Pancreas (tissue), 10 donors: ENCODE measurements around the gene HTT. TPM values are rescaled to one million over a fixed set of nuclear protein-coding genes. Genes with fewer than 3 reads are reported as not detected.
A peak's percentile ranks its signal among the peaks of the same experiment; 100 is the strongest.

Experiments used
- ATAC-seq, 4 donors: fragments of 200-7000 bp; cut with Tn5 transposase; one replicate each; pipeline versions ENCODE4 v1.8.0 to v1.9.1; 2020; ENCODE audit warnings: mild to moderate bottlenecking in 4 of 4, moderate library complexity in 4 of 4
- DNase-seq, 6 donors: peaks; one replicate each; pipeline ENCODE4 v3.0.0-alpha.2; 2020
- FAIRE-seq: peaks from 2 replicates; lab custom pipeline; 2012; peaks lifted over from hg19 to GRCh38; lab: Jason Lieb, UNC
- H3K27ac ChIP-seq, 4 donors: fragments of 200-600 bp; sonication (generic); 1 replicate in 3 of 4; 2 replicates in 1 of 4; pipeline versions ENCODE4 v1.5.0 to v1.8.0; 2020
- H3K27me3 ChIP-seq, 4 donors: fragments of 200-600 bp; one replicate each; pipeline ENCODE4 v1.8.0; 2021
- H3K36me3 ChIP-seq, 3 donors: fragments of 200-600 bp; sonication (generic) in 1 of 3; one replicate each; pipeline versions ENCODE4 v1.5.0 to v1.8.0; 2020 to 2021
- H3K4me1 ChIP-seq, 3 donors: fragments of 200-600 bp; one replicate each; pipeline ENCODE4 v1.8.0; 2021
- H3K4me3 ChIP-seq, 4 donors: fragments of 200-600 bp; sonication (generic) in 2 of 4; one replicate each; pipeline versions ENCODE4 v1.5.0 to v1.8.0; 2020 to 2021
- H3K9me3 ChIP-seq, 4 donors: fragments of 200-600 bp; one replicate each; pipeline ENCODE4 v1.8.0; 2021
- WGBS, 2 donors: extraction: QIAGEN DNeasy Blood & Tissue Kit; methylation state at CpG; one replicate each; pipeline ENCODE4 v1.1.7; 2013; 5-methylcytosine and 5-hydroxymethylcytosine counted together
- intact Hi-C, 3 donors: fragments of 100-400 bp; cut with DNase I; formaldehyde crosslinking; loops; one replicate each; pipeline versions ENCODE4 v1.11.1 to v1.14.2; 2022
- polyA plus RNA-seq, 2 donors: library from polyadenylated mRNA; stranded (reverse); fragments of 200-250 nt; gene quantifications; one replicate each; pipeline ENCODE4 v1.2.3, GENCODE V29; 2013
- total RNA-seq, 6 donors: library from RNA; stranded (reverse); fragmentation: NEBNext Ultra II Directional in 4 of 6; extraction: Animal tissue kit (Norgen Biotek cat#: 25700) in 4 of 6; gene quantifications; one replicate each; pipeline versions ENCODE4 v1.2.1 to v1.2.4, GENCODE V29; 2021 to 2023
- TF ChIP-seq, protein P1 (sequence below), 4 donors: fragments of 200-600 bp; sonication (generic) in 3 of 4; IDR thresholded peaks; one replicate each; pipeline versions ENCODE4 v1.5.0 to v1.8.0; 2021; ENCODE audit warnings: antibody characterized with exemption in 4 of 4
- donor health status: healthy with polysubstance abuse.
- donor health status: DM: no; HTN: no; CAD: no; lungs with moderate emphysema.
- donor health status: DM: no; HTN: no; CAD: no.
- donor health status: control.
- donor health status: control.
- donor health status: Bipolar disorder and iron deficiency.
- donor health status: DM: yes; HTN: yes; CAD: no.
- donor health status: DM: no; HTN: no; CAD: no.
- donor health status: DM: no; HTN: no; CAD: no.
- donor health status: DM: yes; HTN: yes; CAD: no.

Gene HTT
- total and polyA plus RNA-seq, 8 donors: 23.1 to 55.2 (median 42.7) TPM

DNA sequence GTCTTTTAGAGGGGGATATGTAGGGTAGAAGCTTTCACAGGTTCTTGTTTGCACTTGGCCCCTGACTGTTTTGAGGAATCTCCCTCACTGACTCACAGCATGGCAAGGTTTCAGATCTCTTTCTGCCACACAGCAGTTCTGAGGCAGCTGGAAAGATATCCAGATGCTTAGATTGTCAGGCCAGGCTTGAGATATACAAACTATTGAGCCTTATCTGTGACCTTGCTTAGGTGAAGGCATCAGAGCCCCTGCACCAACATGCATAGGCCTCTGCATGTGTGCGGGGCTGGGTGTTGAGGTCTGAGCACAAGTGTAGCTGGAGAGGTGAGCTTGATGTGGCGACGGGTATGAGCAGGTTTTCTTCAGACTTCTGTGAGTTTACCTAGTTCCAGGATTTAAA, 93.5 kb downstream of the HTT start:
- peak; percentile 61 to 95 (median 86) for ATAC-seq
- H3K36me3 ChIP-seq: peaks cover 0 to 14% (median 0%) of the 10 kb centered on the region in 3 donors
- no peak overlapping the region for H3K4me3 ChIP-seq
- no peak for FAIRE-seq
- intact Hi-C loops: no loop called here
- WGBS, 2 donors: 45 to 46% methylated on average over 3 of the region's 3 CpGs
- H3K4me1 ChIP-seq: peaks cover 0 to 10% (median 3%) of the 10 kb centered on the region in 3 donors
- no peaks in the 10 kb centered on the region for H3K9me3 ChIP-seq
- H3K27ac ChIP-seq: peak overlapping the region in 2 of 4 donors; percentile 23 to 61
- H3K27me3 ChIP-seq: no peaks in the 10 kb centered on the region
- TF ChIP-seq, protein P1, sequence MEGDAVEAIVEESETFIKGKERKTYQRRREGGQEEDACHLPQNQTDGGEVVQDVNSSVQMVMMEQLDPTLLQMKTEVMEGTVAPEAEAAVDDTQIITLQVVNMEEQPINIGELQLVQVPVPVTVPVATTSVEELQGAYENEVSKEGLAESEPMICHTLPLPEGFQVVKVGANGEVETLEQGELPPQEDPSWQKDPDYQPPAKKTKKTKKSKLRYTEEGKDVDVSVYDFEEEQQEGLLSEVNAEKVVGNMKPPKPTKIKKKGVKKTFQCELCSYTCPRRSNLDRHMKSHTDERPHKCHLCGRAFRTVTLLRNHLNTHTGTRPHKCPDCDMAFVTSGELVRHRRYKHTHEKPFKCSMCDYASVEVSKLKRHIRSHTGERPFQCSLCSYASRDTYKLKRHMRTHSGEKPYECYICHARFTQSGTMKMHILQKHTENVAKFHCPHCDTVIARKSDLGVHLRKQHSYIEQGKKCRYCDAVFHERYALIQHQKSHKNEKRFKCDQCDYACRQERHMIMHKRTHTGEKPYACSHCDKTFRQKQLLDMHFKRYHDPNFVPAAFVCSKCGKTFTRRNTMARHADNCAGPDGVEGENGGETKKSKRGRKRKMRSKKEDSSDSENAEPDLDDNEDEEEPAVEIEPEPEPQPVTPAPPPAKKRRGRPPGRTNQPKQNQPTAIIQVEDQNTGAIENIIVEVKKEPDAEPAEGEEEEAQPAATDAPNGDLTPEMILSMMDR (IDR thresholded peaks at IDR 0.05): no peak
- no peak for DNase-seq

DNA sequence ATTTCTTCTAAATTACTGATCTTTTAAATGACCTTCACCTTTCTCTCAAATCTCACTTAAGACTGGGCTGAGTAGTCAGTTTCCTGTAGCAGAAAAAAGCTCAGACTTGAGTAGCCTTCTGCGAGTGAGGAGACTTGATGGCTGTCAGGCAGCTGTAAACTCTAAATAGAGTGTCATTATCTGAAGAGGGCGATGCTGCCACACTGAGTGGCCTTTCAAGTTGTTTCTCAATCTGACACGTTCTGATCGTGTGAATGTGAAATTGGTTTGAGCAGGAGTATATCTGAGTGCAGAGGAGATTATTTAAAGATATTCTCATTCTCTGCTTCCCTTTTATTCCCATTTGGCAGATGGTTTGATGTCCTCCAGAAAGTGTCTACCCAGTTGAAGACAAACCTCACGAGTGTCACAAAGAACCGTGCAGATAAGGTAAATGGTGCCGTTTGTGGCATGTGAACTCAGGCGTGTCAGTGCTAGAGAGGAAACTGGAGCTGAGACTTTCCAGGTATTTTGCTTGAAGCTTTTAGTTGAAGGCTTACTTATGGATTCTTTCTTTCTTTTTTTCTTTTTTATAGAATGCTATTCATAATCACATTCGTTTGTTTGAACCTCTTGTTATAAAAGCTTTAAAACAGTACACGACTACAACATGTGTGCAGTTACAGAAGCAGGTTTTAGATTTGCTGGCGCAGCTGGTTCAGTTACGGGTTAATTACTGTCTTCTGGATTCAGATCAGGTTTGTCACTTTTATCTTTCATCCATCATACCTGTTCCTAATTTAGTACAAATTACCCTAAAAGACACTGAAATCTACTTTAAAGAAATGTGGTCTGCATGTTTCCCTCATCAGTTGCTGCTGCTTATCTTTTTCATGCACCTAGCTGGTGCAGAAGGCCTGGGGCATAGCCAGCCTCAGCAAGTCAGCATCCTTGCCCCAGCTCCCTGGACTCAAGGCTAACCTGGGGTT, 100.2 kb downstream of the HTT start:
- no peak for FAIRE-seq
- no peak overlapping the region for H3K27ac ChIP-seq
- TF ChIP-seq, protein P1 (IDR thresholded peaks at IDR 0.05): no peak
- no peaks in the 10 kb centered on the region for H3K27me3 ChIP-seq
- intact Hi-C loops: no loop called here
- H3K4me3 ChIP-seq: no peak overlapping the region
- no peaks in the 10 kb centered on the region for H3K9me3 ChIP-seq
- no peak for ATAC-seq
- 60 to 68% methylated on average over 12 of the region's 12 CpGs for WGBS, 2 donors
- H3K4me1 ChIP-seq: peaks cover 0 to 6% (median 5%) of the 10 kb centered on the region in 3 donors
- DNase-seq: no peak
- peaks cover 0 to 15% (median 0%) of the 10 kb centered on the region in 3 donors for H3K36me3 ChIP-seq

DNA sequence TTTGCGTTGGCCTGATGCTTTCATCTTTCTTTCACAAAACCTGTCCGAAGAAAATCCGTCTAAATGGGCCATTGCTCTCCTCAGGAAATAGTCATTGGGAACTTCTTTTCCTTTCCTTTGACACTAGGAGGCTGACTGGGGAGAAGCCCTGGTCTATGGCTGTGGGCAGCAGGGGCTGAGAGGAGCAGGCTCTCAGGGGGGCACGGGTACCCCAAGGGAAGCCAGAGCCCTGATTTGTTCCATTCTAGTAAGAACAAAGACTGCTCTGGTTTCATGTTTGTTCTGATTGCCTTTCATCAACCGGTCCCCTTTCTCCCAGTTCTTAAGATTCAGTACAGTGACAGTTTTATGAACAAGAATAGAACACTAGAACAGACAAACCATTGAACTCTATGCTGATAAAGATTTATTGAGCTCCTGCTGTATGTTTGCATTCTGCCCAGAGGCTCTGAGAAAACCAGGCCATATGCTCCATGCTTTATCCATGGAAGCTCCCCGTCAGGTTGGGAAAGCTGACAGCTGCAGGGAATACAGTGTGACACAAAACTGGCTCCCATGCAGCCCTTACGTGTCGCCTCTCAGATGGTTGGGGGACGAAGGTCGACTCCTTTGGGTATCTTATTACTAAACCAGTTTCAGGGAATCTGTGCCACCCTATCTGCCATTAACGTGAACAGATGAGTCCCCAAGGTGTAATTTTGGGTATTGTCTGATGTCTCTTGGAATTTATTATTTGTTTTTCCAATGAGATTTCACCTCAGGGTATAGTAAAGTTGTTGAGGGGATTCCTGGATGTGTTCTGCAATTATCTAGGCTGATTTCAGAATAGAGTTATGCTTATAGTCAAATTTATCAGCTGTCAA, 102.1 kb downstream of the HTT start:
- DNase-seq (peak; percentile 72 to 92 (median 86)), ATAC-seq (peak; percentile 75 to 87 (median 79)), FAIRE-seq (no peak)
- peaks cover 0 to 15% (median 0%) of the 10 kb centered on the region in 3 donors for H3K36me3 ChIP-seq
- TF ChIP-seq, protein P1 (IDR thresholded peaks at IDR 0.05): no peak
- 45 to 48% methylated on average over 11 of the region's 11 CpGs for WGBS, 2 donors
- peaks cover 0 to 6% (median 5%) of the 10 kb centered on the region in 3 donors for H3K4me1 ChIP-seq
- peak overlapping the region in 2 of 4 donors; percentile 30 to 37 for H3K4me3 ChIP-seq
- intact Hi-C loops: no loop called here
- peak overlapping the region; percentile 51 to 72 (median 63) for H3K27ac ChIP-seq
- H3K27me3 ChIP-seq: no peaks in the 10 kb centered on the region
- no peaks in the 10 kb centered on the region for H3K9me3 ChIP-seq

DNA sequence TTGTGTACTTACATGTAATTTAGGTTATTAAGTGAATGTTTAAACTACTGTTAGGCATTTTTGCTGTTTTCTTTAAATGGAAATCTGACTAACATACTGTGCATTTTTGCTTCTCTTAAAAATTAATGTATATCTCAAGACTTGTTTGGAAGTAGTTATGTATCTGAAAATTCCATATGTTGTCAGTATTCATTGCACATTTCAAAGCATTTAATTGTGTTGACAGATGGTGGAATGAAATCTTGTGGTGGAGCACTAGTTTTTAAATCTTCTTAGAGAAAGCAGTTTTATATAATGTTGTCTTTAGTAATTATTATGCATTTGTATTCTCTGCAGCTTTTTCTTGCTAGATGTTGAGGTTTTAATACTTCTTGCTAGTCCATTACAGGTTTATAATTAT, 102.9 kb downstream of the HTT start:
- TF ChIP-seq, protein P1 (IDR thresholded peaks at IDR 0.05): no peak
- no peak for ATAC-seq
- peaks cover 0 to 6% (median 5%) of the 10 kb centered on the region in 3 donors for H3K4me1 ChIP-seq
- no peak for DNase-seq
- no peak for FAIRE-seq
- peak overlapping the region in 3 of 4 donors; percentile 14 to 37 (median 30) for H3K4me3 ChIP-seq
- peaks cover 0 to 18% (median 2%) of the 10 kb centered on the region in 3 donors for H3K36me3 ChIP-seq
- H3K27ac ChIP-seq: peak overlapping the region; percentile 51 to 72 (median 63)
- H3K9me3 ChIP-seq: no peaks in the 10 kb centered on the region
- intact Hi-C loops: no loop called here
- H3K27me3 ChIP-seq: no peaks in the 10 kb centered on the region
